ENCODE measurements around the gene AGXT.

AGXT gene

DNA sequence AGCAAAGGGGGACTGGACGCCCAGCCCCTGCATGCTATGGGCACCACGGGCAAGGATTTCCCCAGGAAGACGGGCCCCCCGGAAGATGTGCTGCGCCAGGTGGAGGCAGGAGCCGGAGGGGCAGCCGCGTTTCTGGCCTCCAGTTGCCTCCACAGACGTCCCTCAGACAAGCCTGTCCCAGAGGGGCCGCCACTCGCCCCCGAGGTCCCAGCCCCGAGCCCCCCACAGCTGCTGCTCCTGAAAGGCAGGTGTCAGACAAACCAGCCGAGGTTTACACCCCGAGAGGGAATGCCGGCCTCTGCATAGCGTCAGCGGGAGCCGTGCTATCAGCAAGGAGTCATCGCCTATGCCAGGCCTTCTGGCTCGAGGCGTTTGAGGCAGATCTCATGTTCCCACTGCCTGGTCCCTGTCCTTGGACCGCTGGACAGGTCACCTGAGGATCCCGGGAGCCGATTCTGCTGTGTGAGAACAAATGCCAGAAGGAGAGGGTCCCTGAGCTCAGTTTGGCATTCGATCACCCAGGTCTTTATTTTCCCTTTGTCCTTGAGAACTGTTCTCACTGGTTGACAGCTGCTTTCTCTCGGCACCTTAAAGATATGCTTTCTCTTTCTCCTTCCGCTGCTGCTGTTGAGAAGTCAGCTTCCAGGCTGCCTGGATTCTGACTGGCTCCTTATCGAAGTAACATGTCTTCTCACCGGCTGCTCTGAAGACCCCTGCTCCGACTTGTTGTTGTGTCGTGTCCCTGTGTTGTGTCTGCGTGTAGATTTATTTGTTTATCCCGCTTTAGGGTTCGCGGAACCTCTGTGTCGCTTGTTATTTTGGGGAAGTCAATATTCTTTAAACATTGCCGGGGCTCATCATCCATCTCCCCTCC, 58.1 kb downstream of the AGXT start:
- Histone ChIP-seq H3K79me2 (ENCODE audit: insufficient read depth, low read depth) (no peaks in the 10 kb centered on the region), H2AFZ (ENCODE audit: low read depth) (no peak overlapping the region), H3K4me2 (no peak overlapping the region), H3K9ac (no peak overlapping the region), H3K27ac (no peak overlapping the region), H3K4me1 (ENCODE audit: low read depth, poor library complexity, severe bottlenecking) (no peaks in the 10 kb centered on the region), H3K27me3 (ENCODE audit: insufficient read depth, low read depth) (peaks cover 25% of the 10 kb centered on the region), H3K4me3 (IDR thresholded peaks at IDR 0.05; ENCODE audit: insufficient read depth, low read depth, low read length) (no peak overlapping the region), H4K20me1 (ENCODE audit: insufficient read depth) (no peaks in the 10 kb centered on the region), H3K36me3 (ENCODE audit: insufficient read depth) (no peaks in the 10 kb centered on the region)
- TF ChIP-seq, protein P1, sequence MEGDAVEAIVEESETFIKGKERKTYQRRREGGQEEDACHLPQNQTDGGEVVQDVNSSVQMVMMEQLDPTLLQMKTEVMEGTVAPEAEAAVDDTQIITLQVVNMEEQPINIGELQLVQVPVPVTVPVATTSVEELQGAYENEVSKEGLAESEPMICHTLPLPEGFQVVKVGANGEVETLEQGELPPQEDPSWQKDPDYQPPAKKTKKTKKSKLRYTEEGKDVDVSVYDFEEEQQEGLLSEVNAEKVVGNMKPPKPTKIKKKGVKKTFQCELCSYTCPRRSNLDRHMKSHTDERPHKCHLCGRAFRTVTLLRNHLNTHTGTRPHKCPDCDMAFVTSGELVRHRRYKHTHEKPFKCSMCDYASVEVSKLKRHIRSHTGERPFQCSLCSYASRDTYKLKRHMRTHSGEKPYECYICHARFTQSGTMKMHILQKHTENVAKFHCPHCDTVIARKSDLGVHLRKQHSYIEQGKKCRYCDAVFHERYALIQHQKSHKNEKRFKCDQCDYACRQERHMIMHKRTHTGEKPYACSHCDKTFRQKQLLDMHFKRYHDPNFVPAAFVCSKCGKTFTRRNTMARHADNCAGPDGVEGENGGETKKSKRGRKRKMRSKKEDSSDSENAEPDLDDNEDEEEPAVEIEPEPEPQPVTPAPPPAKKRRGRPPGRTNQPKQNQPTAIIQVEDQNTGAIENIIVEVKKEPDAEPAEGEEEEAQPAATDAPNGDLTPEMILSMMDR (conservative IDR thresholded peaks at IDR 0.05; ENCODE audit: low read depth, low read length): no peak

DNA sequence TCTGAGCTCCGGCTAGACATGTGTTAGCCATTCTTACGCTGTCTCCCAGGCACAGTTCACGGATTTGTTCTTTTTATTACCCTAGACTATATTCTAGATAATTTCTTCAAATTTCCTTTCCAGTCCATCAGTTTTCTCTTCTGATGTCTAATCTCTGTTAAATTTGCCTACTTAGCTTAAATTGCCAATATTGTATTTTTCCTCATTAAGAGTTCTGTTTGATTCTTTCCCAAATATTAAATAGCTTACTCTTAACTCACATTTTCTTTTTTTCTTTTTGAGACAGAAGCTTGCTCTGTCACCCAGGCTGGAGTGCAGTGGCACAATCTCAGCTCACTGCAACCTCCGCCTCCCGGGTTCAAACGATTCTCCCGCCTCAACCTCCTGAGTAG, 58.8 kb downstream of the AGXT start:
- no peak overlapping the region for H3K27ac ChIP-seq
- H3K9ac ChIP-seq: no peak overlapping the region

DNA sequence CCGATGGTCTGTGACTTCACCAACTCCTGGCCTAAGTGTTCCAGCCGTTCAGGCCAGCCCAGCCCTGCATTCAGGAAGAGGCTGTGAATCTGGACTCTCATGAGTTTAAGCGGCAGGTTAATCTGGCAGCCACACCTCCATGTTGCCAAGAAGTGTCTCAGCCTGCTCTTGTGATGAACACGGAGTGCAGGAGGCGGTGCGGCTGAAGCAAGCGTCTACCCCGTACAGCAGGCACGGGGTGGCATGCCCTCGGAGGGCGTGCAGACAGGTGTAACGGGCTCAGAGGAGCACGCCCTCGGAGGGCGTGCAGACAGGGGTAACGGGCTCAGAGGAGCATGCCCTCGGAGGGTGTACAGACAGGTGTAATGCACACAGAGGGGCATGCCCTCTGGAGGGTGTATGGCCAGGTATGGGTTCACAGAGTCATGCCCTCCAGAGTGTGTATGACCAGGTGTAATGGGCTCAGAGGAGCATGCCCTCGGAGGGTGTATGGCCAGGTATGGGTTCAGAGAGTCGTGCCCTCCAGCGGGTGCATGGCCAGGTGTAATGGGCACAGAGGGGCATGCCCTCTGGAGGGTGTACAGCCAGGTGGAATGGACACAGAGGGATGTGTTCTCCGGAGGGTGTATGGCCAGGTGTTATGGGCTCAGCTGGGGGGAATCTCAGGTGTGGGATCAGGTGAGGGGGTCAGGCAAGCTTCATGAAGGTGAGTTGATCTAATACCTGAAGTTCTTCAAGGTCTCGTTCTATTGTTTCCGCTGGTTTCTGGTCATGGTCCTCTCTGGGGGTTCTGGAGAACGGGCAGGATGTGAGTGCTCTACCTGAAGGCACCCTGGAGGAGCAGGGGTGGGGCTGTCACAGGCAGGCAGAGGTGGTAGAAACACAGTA, 60.1 kb downstream of the AGXT start:
- Histone ChIP-seq H3K4me3 (IDR thresholded peaks at IDR 0.05; ENCODE audit: insufficient read depth, low read depth, low read length) (no peak overlapping the region), H3K36me3 (ENCODE audit: insufficient read depth) (no peaks in the 10 kb centered on the region)
- TF ChIP-seq, protein P1 (conservative IDR thresholded peaks at IDR 0.05; ENCODE audit: low read depth, low read length): no peak

More for the DNA sequence above, 58.8 kb downstream of the AGXT start:
- no peak overlapping the region for H3K4me3 ChIP-seq (IDR thresholded peaks at IDR 0.05; ENCODE audit: insufficient read depth, low read depth, low read length)
- no peak overlapping the region for H3K4me2 ChIP-seq
- H3K27me3 ChIP-seq (ENCODE audit: insufficient read depth, low read depth): peaks cover 26% of the 10 kb centered on the region
- H3K36me3 ChIP-seq (ENCODE audit: insufficient read depth): no peaks in the 10 kb centered on the region
- H2AFZ ChIP-seq (ENCODE audit: low read depth): no peak overlapping the region
- H3K79me2 ChIP-seq (ENCODE audit: insufficient read depth, low read depth): no peaks in the 10 kb centered on the region
- H3K4me1 ChIP-seq (ENCODE audit: low read depth, poor library complexity, severe bottlenecking): no peaks in the 10 kb centered on the region
- no peaks in the 10 kb centered on the region for H4K20me1 ChIP-seq (ENCODE audit: insufficient read depth)
- TF ChIP-seq, protein P1 (conservative IDR thresholded peaks at IDR 0.05; ENCODE audit: low read depth, low read length): no peak

DNA sequence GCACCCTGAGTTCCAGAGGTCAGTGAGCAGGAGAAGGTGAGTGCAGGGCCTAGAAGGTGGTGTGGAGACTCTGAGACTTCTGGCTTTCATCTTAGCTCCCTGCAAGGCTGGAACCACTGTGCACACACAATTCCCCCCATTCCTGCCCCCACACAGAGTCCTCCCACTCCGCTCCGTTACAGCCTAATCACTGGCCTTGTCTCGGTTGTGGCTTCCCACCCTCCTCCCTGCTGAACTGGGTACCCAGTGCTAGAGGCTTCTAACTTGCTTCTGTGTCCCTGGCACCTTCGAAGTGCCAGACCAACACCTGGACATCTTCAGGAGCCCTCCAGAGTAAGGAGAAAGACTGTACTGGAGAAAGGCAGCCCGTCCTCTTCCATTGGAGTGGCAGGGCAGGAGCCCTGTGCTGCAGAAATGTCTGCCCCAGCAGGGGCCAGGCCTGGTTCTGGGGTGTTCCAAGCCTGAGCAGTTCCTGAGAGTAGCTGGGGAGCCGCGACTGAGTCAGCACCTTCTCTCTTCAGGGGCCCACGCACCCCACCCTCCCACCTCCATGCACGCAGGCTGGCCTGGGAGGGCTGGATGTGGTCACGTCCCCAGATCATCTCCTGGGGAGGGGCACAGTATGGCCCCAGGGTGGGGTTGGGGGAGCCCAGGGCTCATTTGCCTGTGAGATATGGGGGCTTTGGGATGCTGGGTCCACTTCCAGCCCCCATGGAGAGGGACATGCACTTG, 60.9 kb downstream of the AGXT start:
- Histone ChIP-seq H2AFZ (ENCODE audit: low read depth) (no peak overlapping the region), H3K27ac (no peak overlapping the region), H3K79me2 (ENCODE audit: insufficient read depth, low read depth) (no peaks in the 10 kb centered on the region), H3K4me1 (ENCODE audit: low read depth, poor library complexity, severe bottlenecking) (no peaks in the 10 kb centered on the region), H3K4me2 (no peak overlapping the region), H3K4me3 (IDR thresholded peaks at IDR 0.05; ENCODE audit: insufficient read depth, low read depth, low read length) (no peak overlapping the region), H3K9ac (no peak overlapping the region), H4K20me1 (ENCODE audit: insufficient read depth) (no peaks in the 10 kb centered on the region), H3K36me3 (ENCODE audit: insufficient read depth) (no peaks in the 10 kb centered on the region), H3K27me3 (ENCODE audit: insufficient read depth, low read depth) (peaks cover 36% of the 10 kb centered on the region)
- TF ChIP-seq, protein P1 (conservative IDR thresholded peaks at IDR 0.05; ENCODE audit: low read depth, low read length): no peak

More for the DNA sequence above, 60.1 kb downstream of the AGXT start:
- H3K27ac ChIP-seq: no peak overlapping the region
- no peaks in the 10 kb centered on the region for H3K4me1 ChIP-seq (ENCODE audit: low read depth, poor library complexity, severe bottlenecking)
- no peak overlapping the region for H2AFZ ChIP-seq (ENCODE audit: low read depth)
- H3K79me2 ChIP-seq (ENCODE audit: insufficient read depth, low read depth): no peaks in the 10 kb centered on the region
- peaks cover 34% of the 10 kb centered on the region for H3K27me3 ChIP-seq (ENCODE audit: insufficient read depth, low read depth)
- H3K4me2 ChIP-seq: no peak overlapping the region
- no peak overlapping the region for H3K9ac ChIP-seq
- H4K20me1 ChIP-seq (ENCODE audit: insufficient read depth): no peaks in the 10 kb centered on the region

Measured in KMS-11 (cell line).